CD14-positive monocyte (primary cell): Measurements from ENCODE around the gene UBE2G1. TPM values are rescaled to one million over a fixed set of nuclear protein-coding genes. Genes with fewer than 3 reads are reported as not detected.
A peak's percentile ranks its signal among the peaks of the same experiment; 100 is the strongest.
"Not testable (repeated sequence)": the region's sequence is repeated elsewhere in the genome, so short reads cannot be mapped to it uniquely, and the experiment has no call there.

Experiments
- DNase-seq, 3 donors: peaks; one replicate each; pipeline ENCODE4 v3.0.0-alpha.2; 2011 to 2022
- H2AFZ ChIP-seq: 2 replicates; pipeline ENCODE4 v1.6.0; 2012; ENCODE audit warnings: mild to moderate bottlenecking, low read depth, low read length, inconsistent platforms; ENCODE audit not compliant: insufficient read depth, poor library complexity, severe bottlenecking
- H3K27ac ChIP-seq, 2 donors: 1 replicate in 1 of 2; 2 replicates in 1 of 2; pipeline ENCODE4 v1.5.1; 2012 to 2013; ENCODE audit warnings: low read length in 2 of 2, control low read depth in 1 of 2, inconsistent platforms in 1 of 2, low read depth in 1 of 2, mild to moderate bottlenecking in 1 of 2
- H3K27me3 ChIP-seq, 2 donors: one replicate each; pipeline versions ENCODE4 v1.6.0 to v1.6.1; 2011 to 2013; ENCODE audit warnings: low read length in 2 of 2; ENCODE audit not compliant: control insufficient read depth in 2 of 2, insufficient read depth in 2 of 2
- H3K36me3 ChIP-seq, 2 donors: replicated peaks in 1 of 2; 1 replicate in 1 of 2; 2 replicates in 1 of 2; pipeline versions ENCODE4 v1.5.1 to v1.6.1; 2012 to 2013; ENCODE audit warnings: low read length in 2 of 2, control low read depth in 1 of 2, inconsistent platforms in 1 of 2, mild to moderate bottlenecking in 1 of 2; ENCODE audit not compliant: insufficient read depth in 2 of 2, control insufficient read depth in 1 of 2
- H3K4me1 ChIP-seq, 2 donors: 1 replicate in 1 of 2; 2 replicates in 1 of 2; pipeline versions ENCODE4 v1.5.1 to v1.6.1; 2012 to 2013; ENCODE audit warnings: low read length in 2 of 2, control low read depth in 1 of 2, inconsistent platforms in 1 of 2, mild to moderate bottlenecking in 1 of 2, moderate library complexity in 1 of 2; ENCODE audit not compliant: insufficient read depth in 2 of 2, control insufficient read depth in 1 of 2
- H3K4me2 ChIP-seq: replicated peaks from 2 replicates; pipeline ENCODE3; 2012; ENCODE audit warnings: low read length, moderate library complexity, mild to moderate bottlenecking; ENCODE audit not compliant: poor library complexity, severe bottlenecking; ENCODE audit errors: extremely low read depth
- H3K4me3 ChIP-seq, 3 experiments: fragments of 200-600 bp in 1 of 3; sonication (generic) in 1 of 3; replicated peaks in 1 of 3; 1 replicate in 2 of 3; 2 replicates in 1 of 3; pipeline ENCODE4 v1.5.1; 2011 to 2013; ENCODE audit warnings: low read length in 3 of 3, mild to moderate bottlenecking in 3 of 3, control low read depth in 2 of 3, low read depth in 2 of 3, inconsistent platforms in 1 of 3, moderate library complexity in 1 of 3
- H3K79me2 ChIP-seq: 2 replicates; pipeline ENCODE4 v1.6.0; 2012; ENCODE audit warnings: mild to moderate bottlenecking, control low read depth, inconsistent platforms, low read length, moderate library complexity; ENCODE audit not compliant: insufficient read depth
- H3K9ac ChIP-seq: 2 replicates; pipeline ENCODE4 v1.6.0; 2017; ENCODE audit warnings: low read length, mild to moderate bottlenecking; ENCODE audit not compliant: insufficient read depth, poor library complexity, severe bottlenecking
- H3K9me3 ChIP-seq, 2 donors: replicated peaks in 1 of 2; 1 replicate in 1 of 2; 2 replicates in 1 of 2; pipeline versions ENCODE4 v1.5.1 to v1.6.1; 2012 to 2013; ENCODE audit warnings: low read length in 2 of 2, control low read depth in 1 of 2; ENCODE audit not compliant: control insufficient read depth in 1 of 2, insufficient read depth in 1 of 2
- H4K20me1 ChIP-seq: 2 replicates; pipeline ENCODE4 v1.6.0; 2012; ENCODE audit warnings: mild to moderate bottlenecking, low read length, control low read depth, moderate library complexity; ENCODE audit not compliant: insufficient read depth
- H3K27ac Mint-ChIP-seq, 7 donors: one replicate each; pipeline ENCODE4 v1.8.0; 2020; ENCODE audit warnings: mild to moderate bottlenecking in 7 of 7, mixed read lengths in 7 of 7, moderate library complexity in 6 of 7, inconsistent platforms in 2 of 7
- H3K27me3 Mint-ChIP-seq, 3 donors: one replicate each; pipeline ENCODE4 v1.8.0; 2021 to 2022; ENCODE audit warnings: low read depth in 3 of 3, mild to moderate bottlenecking in 3 of 3, mixed read lengths in 3 of 3, moderate library complexity in 3 of 3, inconsistent platforms in 1 of 3
- H3K36me3 Mint-ChIP-seq, 2 donors: one replicate each; pipeline ENCODE4 v1.8.0; 2020; ENCODE audit warnings: mixed read lengths in 2 of 2, inconsistent platforms in 1 of 2, mild to moderate bottlenecking in 1 of 2
- H3K4me1 Mint-ChIP-seq: one replicate; pipeline ENCODE4 v1.8.0; 2020; ENCODE audit warnings: mild to moderate bottlenecking, mixed read lengths
- H3K4me3 Mint-ChIP-seq, 2 donors: one replicate each; pipeline ENCODE4 v1.8.0; 2020; ENCODE audit warnings: mild to moderate bottlenecking in 2 of 2, mixed read lengths in 2 of 2, moderate library complexity in 1 of 2
- H3K9me3 Mint-ChIP-seq, 7 donors: one replicate each; pipeline ENCODE4 v1.8.0; 2020 to 2022; ENCODE audit warnings: mixed read lengths in 7 of 7, mild to moderate bottlenecking in 6 of 7, moderate library complexity in 6 of 7, inconsistent platforms in 2 of 7
- WGBS: methylation state at CpG from one replicate; pipeline ENCODE4 v1.1.5; 2013; ENCODE audit warnings: missing lambda C conversion rate; ENCODE audit not compliant: insufficient coverage; 5-methylcytosine and 5-hydroxymethylcytosine counted together
- intact Hi-C, 2 donors: fragments of 100-400 bp; cut with micrococcal nuclease; formaldehyde crosslinking; loops; one replicate each; pipeline versions ENCODE4 v1.15.0 to v1.15.1; 2023
- polyA plus RNA-seq, 3 donors: library from polyadenylated mRNA; depleted of rRNA in 1 of 3; unstranded in 2 of 3; stranded (reverse) in 1 of 3; fragments of 300-500 nt in 2 of 3; fragments of >200 nt in 1 of 3; fragmentation: Illumina TruSeq in 2 of 3; gene quantifications; 1 replicate in 2 of 3; 2 replicates in 1 of 3; pipeline ENCODE4 v1.2.3, GENCODE V29; 2012 to 2021
- TF ChIP-seq, protein P1 (sequence below): fragments of 200-600 bp; IDR thresholded peaks from one replicate; pipeline ENCODE4 v1.8.0; 2022; ENCODE audit warnings: antibody characterized with exemption, mild to moderate bottlenecking

UBE2G1 gene
- polyA plus RNA-seq, 3 donors, result 18.3 to 41.4 (median 29.3) TPM

DNA sequence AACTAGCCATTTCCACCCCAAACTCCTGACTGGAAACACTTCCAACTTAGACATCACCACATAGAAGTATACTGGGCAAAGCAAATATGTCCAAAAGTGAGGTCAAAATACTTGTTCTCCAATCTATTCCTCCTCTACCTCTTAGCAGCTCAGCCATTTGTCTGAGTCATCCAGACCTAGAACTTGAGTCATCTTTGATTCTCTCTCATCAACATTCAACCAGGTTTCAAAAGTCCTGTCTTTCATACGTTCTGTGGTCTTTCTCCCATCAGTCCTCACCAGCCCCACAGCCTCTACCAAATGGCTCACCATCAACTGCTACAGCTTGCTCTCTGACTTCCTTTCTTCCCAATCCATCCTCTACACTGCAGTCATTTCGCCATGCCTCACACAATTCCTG is 109.5 kb downstream of the UBE2G1 start:
- Mint-ChIP-seq H3K4me1 (peaks cover 40% of the 10 kb centered on the region), H3K9me3 (peaks cover 3 to 13% (median 5%) of the 10 kb centered on the region in 7 donors), H3K4me3 (no peak overlapping the region), H3K27ac (peak overlapping the region in 2 of 7 donors; percentile 19), H3K27me3 (no peaks in the 10 kb centered on the region), H3K36me3 (peaks cover 27 to 35% of the 10 kb centered on the region in 2 donors)
- Histone ChIP-seq H3K79me2 (peaks cover 98% of the 10 kb centered on the region), H3K36me3 (peaks cover 7 to 39% of the 10 kb centered on the region in 2 donors), H3K4me3 (no peak overlapping the region), H3K9me3 (peaks cover 10 to 12% of the 10 kb centered on the region in 2 donors), H3K27ac (no peak overlapping the region), H3K4me2 (no peak overlapping the region), H4K20me1 (peaks cover 100% of the 10 kb centered on the region), H3K9ac (no peak overlapping the region), H3K4me1 (peaks cover 7 to 23% of the 10 kb centered on the region in 2 donors), H3K27me3 (no peaks in the 10 kb centered on the region), H2AFZ (no peak overlapping the region)
- no peak for DNase-seq
- 67% methylated on average over 2 of the region's 2 CpGs for WGBS
- TF ChIP-seq, protein P1, sequence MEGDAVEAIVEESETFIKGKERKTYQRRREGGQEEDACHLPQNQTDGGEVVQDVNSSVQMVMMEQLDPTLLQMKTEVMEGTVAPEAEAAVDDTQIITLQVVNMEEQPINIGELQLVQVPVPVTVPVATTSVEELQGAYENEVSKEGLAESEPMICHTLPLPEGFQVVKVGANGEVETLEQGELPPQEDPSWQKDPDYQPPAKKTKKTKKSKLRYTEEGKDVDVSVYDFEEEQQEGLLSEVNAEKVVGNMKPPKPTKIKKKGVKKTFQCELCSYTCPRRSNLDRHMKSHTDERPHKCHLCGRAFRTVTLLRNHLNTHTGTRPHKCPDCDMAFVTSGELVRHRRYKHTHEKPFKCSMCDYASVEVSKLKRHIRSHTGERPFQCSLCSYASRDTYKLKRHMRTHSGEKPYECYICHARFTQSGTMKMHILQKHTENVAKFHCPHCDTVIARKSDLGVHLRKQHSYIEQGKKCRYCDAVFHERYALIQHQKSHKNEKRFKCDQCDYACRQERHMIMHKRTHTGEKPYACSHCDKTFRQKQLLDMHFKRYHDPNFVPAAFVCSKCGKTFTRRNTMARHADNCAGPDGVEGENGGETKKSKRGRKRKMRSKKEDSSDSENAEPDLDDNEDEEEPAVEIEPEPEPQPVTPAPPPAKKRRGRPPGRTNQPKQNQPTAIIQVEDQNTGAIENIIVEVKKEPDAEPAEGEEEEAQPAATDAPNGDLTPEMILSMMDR, result no peak
- intact Hi-C loops, result no loop called here

DNA sequence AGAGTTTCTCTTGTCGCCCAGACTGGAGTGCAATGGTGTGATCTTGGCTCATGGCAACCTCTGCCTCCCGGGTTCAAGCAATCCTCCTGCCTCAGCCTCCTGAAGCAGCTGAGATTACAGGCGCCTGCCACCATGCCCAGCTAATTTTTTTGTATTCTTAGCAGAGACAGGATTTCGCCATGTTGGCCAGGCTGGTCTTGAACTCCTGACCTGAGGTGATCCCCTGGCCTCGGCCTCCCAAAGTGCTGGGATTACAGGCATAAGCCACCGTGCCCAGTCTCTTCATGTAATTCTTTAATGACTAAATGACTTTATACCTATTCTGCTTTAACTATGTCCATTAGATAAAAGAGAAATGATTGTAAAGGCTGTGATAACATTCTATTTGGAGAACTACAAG is 111.2 kb downstream of the UBE2G1 start:
- H3K27me3 Mint-ChIP-seq, H3K27ac ChIP-seq, H3K4me3 Mint-ChIP-seq, DNase-seq, H3K27me3 ChIP-seq, H3K4me2 ChIP-seq, H3K4me3 ChIP-seq, intact Hi-C loops, H2AFZ ChIP-seq: not testable (repeated sequence)
- Mint-ChIP-seq H3K9me3 (peaks cover 3 to 10% (median 5%) of the 10 kb centered on the region in 7 donors), H3K27ac (peak overlapping the region in 4 of 7 donors; percentile 15 to 71 (median 32)), H3K4me1 (peaks cover 41% of the 10 kb centered on the region), H3K36me3 (peaks cover 25 to 30% of the 10 kb centered on the region in 2 donors)
- peaks cover 98% of the 10 kb centered on the region for H3K79me2 ChIP-seq
- WGBS, result 92% methylated on average over 3 of the region's 6 CpGs
- H3K9me3 ChIP-seq, result peaks cover 10 to 12% of the 10 kb centered on the region in 2 donors
- H4K20me1 ChIP-seq, result peaks cover 99% of the 10 kb centered on the region
- peaks cover 7 to 19% of the 10 kb centered on the region in 2 donors for H3K4me1 ChIP-seq
- peaks cover 7 to 32% of the 10 kb centered on the region in 2 donors for H3K36me3 ChIP-seq
- peak overlapping the region; percentile 35 for H3K9ac ChIP-seq
